GM12878 (cell line): ENCODE data around the gene CHST15. TPM values are rescaled to one million over a fixed set of nuclear protein-coding genes. Genes with fewer than 3 reads are reported as not detected.

Experiments used
- BHLHE40 ChIP-seq, 2 experiments: fragments of 450-650 bp in 1 of 2; IDR thresholded peaks; 2 replicates each; pipeline ENCODE4 v1.6.1; 2011 to 2017; ENCODE audit warnings: low read depth in 2 of 2, borderline replicate concordance in 1 of 2, improper control_type of control experiment in 1 of 2, low read length in 1 of 2, mild to moderate bottlenecking in 1 of 2
- CHD4 ChIP-seq: fragments of 200-600 bp; sonication (generic); IDR thresholded peaks from 2 replicates; pipeline ENCODE4 v1.6.1; 2016; ENCODE audit warnings: mild to moderate bottlenecking
- CTCF ChIP-seq, 3 experiments: IDR thresholded peaks in 2 of 3; conservative IDR thresholded peaks in 1 of 3; 2 replicates each; pipeline ENCODE4 v1.5.1; 2011; ENCODE audit warnings: low read depth in 3 of 3, low read length in 3 of 3, mild to moderate bottlenecking in 3 of 3, control low read depth in 2 of 3, moderate library complexity in 2 of 3, inconsistent platforms in 1 of 3, mixed read lengths in 1 of 3; ENCODE audit not compliant: control insufficient read depth in 2 of 3, insufficient read depth in 1 of 3; ENCODE audit errors: extremely low read depth in 1 of 3
- E4F1 ChIP-seq: fragments of 450-650 bp; IDR thresholded peaks from 2 replicates; pipeline ENCODE4 v1.6.1; 2018; ENCODE audit warnings: borderline replicate concordance, mild to moderate bottlenecking; ENCODE audit not compliant: partially characterized antibody
- HCFC1 ChIP-seq: fragments of 150-350 bp; IDR thresholded peaks from 2 replicates; pipeline ENCODE4 v1.6.1; 2014; ENCODE audit warnings: low read length
- MAX ChIP-seq: IDR thresholded peaks from 2 replicates; pipeline ENCODE4 v1.6.1; 2012; ENCODE audit warnings: low read depth, low read length, improper control_type of control experiment
- NFXL1 ChIP-seq: fragments of 450-650 bp; IDR thresholded peaks from 2 replicates; pipeline ENCODE4 v1.6.1; 2017; ENCODE audit warnings: antibody characterized with exemption, mild to moderate bottlenecking, borderline replicate concordance
- PML ChIP-seq: IDR thresholded peaks from 2 replicates; pipeline ENCODE4 v1.6.1; 2012; ENCODE audit warnings: low read length, inconsistent platforms
- SMARCA5 ChIP-seq: fragments of 450-650 bp; IDR thresholded peaks from 2 replicates; pipeline ENCODE4 v1.6.1; 2017; ENCODE audit warnings: mild to moderate bottlenecking
- SRF ChIP-seq, 2 experiments: IDR thresholded peaks; 2 replicates each; pipeline ENCODE4 v1.6.1; 2011; ENCODE audit warnings: low read depth in 2 of 2, low read length in 2 of 2, mild to moderate bottlenecking in 1 of 2, moderate library complexity in 1 of 2
- STAT3 ChIP-seq: IDR thresholded peaks from 2 replicates; pipeline ENCODE4 v1.6.1; 2011; ENCODE audit warnings: low read depth, low read length, improper control_type of control experiment
- TAF1 ChIP-seq: IDR thresholded peaks from 2 replicates; pipeline ENCODE4 v1.6.1; 2011; ENCODE audit warnings: mild to moderate bottlenecking, low read depth, low read length, borderline replicate concordance
- USF2 ChIP-seq: IDR thresholded peaks from 2 replicates; pipeline ENCODE4 v1.6.1; 2011; ENCODE audit warnings: low read depth, low read length, improper control_type of control experiment, borderline replicate concordance
- ZNF384 ChIP-seq: IDR thresholded peaks from 2 replicates; pipeline ENCODE4 v1.6.1; 2012; ENCODE audit warnings: low read depth, mild to moderate bottlenecking, low read length, improper control_type of control experiment, borderline replicate concordance
- ZZZ3 ChIP-seq: IDR thresholded peaks from 2 replicates; pipeline ENCODE4 v1.6.1; 2011; ENCODE audit warnings: low read depth; ENCODE audit not compliant: control insufficient read depth, insufficient read length
- polyA plus RNA-seq, 11 experiments: library from polyadenylated mRNA; depleted of rRNA in 4 of 11; unstranded in 6 of 11; stranded (reverse) in 5 of 11; fragments of >200 nt; fragmentation: Nextera tagmentation in 4 of 11; fragmentation: Illumina TruSeq in 1 of 11; extraction: Ambion mirVana in 4 of 11; extraction: Trizol in 1 of 11; gene quantifications; 1 replicate in 1 of 11; 2 replicates in 10 of 11; pipeline versions ENCODE4 v1.2.1 to v1.2.3, GENCODE V29; 2011 to 2016; ENCODE audit warnings: inconsistent platforms in 2 of 11, missing spikeins in 2 of 11, low read depth in 1 of 11
- total RNA-seq, 4 experiments: library from RNA; depleted of rRNA in 3 of 4; stranded (reverse); fragments of >200 nt in 3 of 4; fragmentation: Illumina TruSeq in 1 of 4; extraction: Trizol in 1 of 4; gene quantifications; 2 replicates each; pipeline versions ENCODE4 v1.2.1 to v1.2.3, GENCODE V29; 2013 to 2021
- TF ChIP-seq, protein P1 (sequence below): IDR thresholded peaks from 2 replicates; pipeline ENCODE4 v1.6.1; 2012; ENCODE audit warnings: improper control_type of control experiment, low read depth, low read length; ENCODE audit not compliant: insufficient replicate concordance
- TF ChIP-seq, protein P2 (sequence below): IDR thresholded peaks from 2 replicates; pipeline ENCODE4 v1.6.1; 2012; ENCODE audit warnings: low read depth, low read length, improper control_type of control experiment

The CHST15 gene
- total and polyA plus RNA-seq, 10 of the 15 experiments (the other 5 are each of a cell fraction or from before 2014, with no cell fraction given): 0.02 to 0.53 (median 0.05) TPM; not detected in 1

GRCh38 chr10:123994417-123995081, 98.8 kb downstream of the CHST15 start (continued):
- TF ChIP-seq TAF1 (no peak), ZZZ3 (no peak), HCFC1 (no peak; the same call in 1 of the 2 replicates), MAX (no peak), NFXL1 (no peak), ZNF384 (no peak), CHD4 (no peak), SMARCA5 (peak; percentile 59), E4F1 (no peak), STAT3 (no peak), PML (no peak), BHLHE40 (IDR thresholded peaks at IDR 0.05; ENCODE audit: borderline replicate concordance in 1 of 2, low read depth in 2 of 2, low read length in 1 of 2) (peak in 1 of 2 experiments; percentile 12; a peak in 1 of 4 replicates), CTCF (IDR thresholded peaks at IDR 0.05 in 2 of 3, conservative IDR thresholded peaks at IDR 0.05 in 1 of 3; ENCODE audit: control insufficient read depth in 2 of 3, extremely low read depth in 1 of 3, insufficient read depth in 1 of 3, low read depth in 3 of 3, low read length in 3 of 3) (peak; percentile 94 to 97 (median 94)), USF2 (no peak), SRF (IDR thresholded peaks at IDR 0.05; ENCODE audit: low read depth in 2 of 2, low read length in 2 of 2) (no peak)
- TF ChIP-seq, protein P1, sequence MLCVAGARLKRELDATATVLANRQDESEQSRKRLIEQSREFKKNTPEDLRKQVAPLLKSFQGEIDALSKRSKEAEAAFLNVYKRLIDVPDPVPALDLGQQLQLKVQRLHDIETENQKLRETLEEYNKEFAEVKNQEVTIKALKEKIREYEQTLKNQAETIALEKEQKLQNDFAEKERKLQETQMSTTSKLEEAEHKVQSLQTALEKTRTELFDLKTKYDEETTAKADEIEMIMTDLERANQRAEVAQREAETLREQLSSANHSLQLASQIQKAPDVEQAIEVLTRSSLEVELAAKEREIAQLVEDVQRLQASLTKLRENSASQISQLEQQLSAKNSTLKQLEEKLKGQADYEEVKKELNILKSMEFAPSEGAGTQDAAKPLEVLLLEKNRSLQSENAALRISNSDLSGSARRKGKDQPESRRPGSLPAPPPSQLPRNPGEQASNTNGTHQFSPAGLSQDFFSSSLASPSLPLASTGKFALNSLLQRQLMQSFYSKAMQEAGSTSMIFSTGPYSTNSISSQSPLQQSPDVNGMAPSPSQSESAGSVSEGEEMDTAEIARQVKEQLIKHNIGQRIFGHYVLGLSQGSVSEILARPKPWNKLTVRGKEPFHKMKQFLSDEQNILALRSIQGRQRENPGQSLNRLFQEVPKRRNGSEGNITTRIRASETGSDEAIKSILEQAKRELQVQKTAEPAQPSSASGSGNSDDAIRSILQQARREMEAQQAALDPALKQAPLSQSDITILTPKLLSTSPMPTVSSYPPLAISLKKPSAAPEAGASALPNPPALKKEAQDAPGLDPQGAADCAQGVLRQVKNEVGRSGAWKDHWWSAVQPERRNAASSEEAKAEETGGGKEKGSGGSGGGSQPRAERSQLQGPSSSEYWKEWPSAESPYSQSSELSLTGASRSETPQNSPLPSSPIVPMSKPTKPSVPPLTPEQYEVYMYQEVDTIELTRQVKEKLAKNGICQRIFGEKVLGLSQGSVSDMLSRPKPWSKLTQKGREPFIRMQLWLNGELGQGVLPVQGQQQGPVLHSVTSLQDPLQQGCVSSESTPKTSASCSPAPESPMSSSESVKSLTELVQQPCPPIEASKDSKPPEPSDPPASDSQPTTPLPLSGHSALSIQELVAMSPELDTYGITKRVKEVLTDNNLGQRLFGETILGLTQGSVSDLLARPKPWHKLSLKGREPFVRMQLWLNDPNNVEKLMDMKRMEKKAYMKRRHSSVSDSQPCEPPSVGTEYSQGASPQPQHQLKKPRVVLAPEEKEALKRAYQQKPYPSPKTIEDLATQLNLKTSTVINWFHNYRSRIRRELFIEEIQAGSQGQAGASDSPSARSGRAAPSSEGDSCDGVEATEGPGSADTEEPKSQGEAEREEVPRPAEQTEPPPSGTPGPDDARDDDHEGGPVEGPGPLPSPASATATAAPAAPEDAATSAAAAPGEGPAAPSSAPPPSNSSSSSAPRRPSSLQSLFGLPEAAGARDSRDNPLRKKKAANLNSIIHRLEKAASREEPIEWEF: no peak
- TF ChIP-seq, protein P2, sequence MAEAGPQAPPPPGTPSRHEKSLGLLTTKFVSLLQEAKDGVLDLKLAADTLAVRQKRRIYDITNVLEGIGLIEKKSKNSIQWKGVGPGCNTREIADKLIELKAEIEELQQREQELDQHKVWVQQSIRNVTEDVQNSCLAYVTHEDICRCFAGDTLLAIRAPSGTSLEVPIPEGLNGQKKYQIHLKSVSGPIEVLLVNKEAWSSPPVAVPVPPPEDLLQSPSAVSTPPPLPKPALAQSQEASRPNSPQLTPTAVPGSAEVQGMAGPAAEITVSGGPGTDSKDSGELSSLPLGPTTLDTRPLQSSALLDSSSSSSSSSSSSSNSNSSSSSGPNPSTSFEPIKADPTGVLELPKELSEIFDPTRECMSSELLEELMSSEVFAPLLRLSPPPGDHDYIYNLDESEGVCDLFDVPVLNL: no peak
